ENCODE data around the gene SPTY2D1. TPM values are rescaled to one million over a fixed set of nuclear protein-coding genes. Genes with fewer than 3 reads are reported as not detected.

SPTY2D1 gene
- total RNA-seq, 1 experiment from 2014 or later = 23.7 TPM

GRCh38 chr11:18624161-18624560, 10.0 kb downstream of the SPTY2D1 start:
- POLR2A ChIA-PET (ENCODE audit: unreplicated experiment) = no interaction called here
- BruUV-seq (replicated peaks) = no TSS peak
- DNase-seq = no peak

GRCh38 chr11:18623707-18624106, 10.4 kb downstream of the SPTY2D1 start:
- H2AFZ ChIP-seq = no peak overlapping the region
- no peak for DNase-seq
- H3K9me3 ChIP-seq (ENCODE audit: insufficient read depth, low read depth) = no peaks in the 10 kb centered on the region
- H3K27ac ChIP-seq = no peak overlapping the region
- H3K9me2 ChIP-seq (ENCODE audit: insufficient read depth) = no peaks in the 10 kb centered on the region
- POLR2A ChIA-PET (ENCODE audit: unreplicated experiment) = no interaction called here
- CTCF ChIA-PET = no interaction called here
- no peak overlapping the region for H3K4me3 ChIP-seq
- no peaks in the 10 kb centered on the region for H3K36me3 ChIP-seq (ENCODE audit: low read depth)
- H3K4me2 ChIP-seq = no peak overlapping the region
- no TSS peak for BruUV-seq (replicated peaks)
- H3K27me3 ChIP-seq (ENCODE audit: insufficient read depth, low read depth) = no peaks in the 10 kb centered on the region
- intact Hi-C loops (cut with micrococcal nuclease; ENCODE audit: unreplicated experiment) = no loop called here
- no peak for TF ChIP-seq CTCF (conservative IDR thresholded peaks at IDR 0.05)
- no peak for TF ChIP-seq EZH2 (IDR thresholded peaks at IDR 0.05; ENCODE audit: low read depth)
- no peaks in the 10 kb centered on the region for H3F3A ChIP-seq (ENCODE audit: insufficient read depth, low read depth)
- H3K4me1 ChIP-seq (replicated peaks; ENCODE audit: insufficient read depth) = no peaks in the 10 kb centered on the region
- H3K79me2 ChIP-seq (ENCODE audit: low read depth) = peaks cover 98% of the 10 kb centered on the region
- peaks cover 54% of the 10 kb centered on the region for H4K20me1 ChIP-seq (ENCODE audit: insufficient read depth)

More at GRCh38 chr11:18624161-18624560, 10.0 kb downstream of the SPTY2D1 start:
- Histone ChIP-seq H3K4me1 (replicated peaks; ENCODE audit: insufficient read depth) (no peaks in the 10 kb centered on the region), H2AFZ (no peak overlapping the region), H3K27ac (no peak overlapping the region), H3F3A (ENCODE audit: insufficient read depth, low read depth) (0 out of 2 replicates have a peak, but pooled peaks cover 3% of the 10 kb centered on the region), H3K79me2 (ENCODE audit: low read depth) (peaks cover 98% of the 10 kb centered on the region), H3K36me3 (ENCODE audit: low read depth) (no peaks in the 10 kb centered on the region), H3K9me3 (ENCODE audit: insufficient read depth, low read depth) (no peaks in the 10 kb centered on the region), H4K20me1 (ENCODE audit: insufficient read depth) (peaks cover 57% of the 10 kb centered on the region), H3K27me3 (ENCODE audit: insufficient read depth, low read depth) (no peaks in the 10 kb centered on the region), H3K9me2 (ENCODE audit: insufficient read depth) (no peaks in the 10 kb centered on the region), H3K4me2 (no peak overlapping the region), H3K4me3 (no peak overlapping the region)
- intact Hi-C loops (cut with micrococcal nuclease; ENCODE audit: unreplicated experiment) = no loop called here
- CTCF ChIA-PET = no interaction called here
- TF ChIP-seq CTCF (conservative IDR thresholded peaks at IDR 0.05) = no peak

DNA sequence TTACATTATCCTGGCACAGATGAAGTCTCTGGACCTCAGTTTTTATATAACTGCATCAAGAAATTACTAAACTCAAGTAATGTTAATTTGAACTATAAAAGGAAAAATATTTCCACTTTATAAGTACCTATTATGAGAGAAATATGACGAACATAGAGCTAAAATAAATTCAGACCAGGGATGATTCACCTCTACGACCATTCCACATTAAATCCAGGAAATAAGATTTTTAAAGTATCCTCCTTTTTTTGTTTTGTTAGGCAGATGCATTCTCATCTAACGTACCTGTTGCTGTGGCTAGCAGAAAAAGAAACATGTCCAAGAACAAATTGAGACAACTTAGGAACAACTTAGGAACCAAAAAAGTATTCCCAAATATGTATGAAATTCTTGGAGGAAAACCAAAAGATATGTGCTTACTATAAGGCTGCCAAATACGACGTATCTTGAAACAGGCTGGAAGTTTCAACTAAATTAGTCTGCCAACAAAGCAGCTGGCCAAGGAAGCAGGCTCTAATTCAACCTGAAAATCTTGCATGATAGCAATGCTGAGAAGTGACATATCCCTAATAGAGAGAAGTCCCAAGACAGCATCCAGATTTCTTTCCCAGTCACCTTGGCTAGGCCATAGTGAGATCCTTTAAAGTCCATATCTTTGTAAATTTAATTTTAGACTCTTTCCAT, 15.7 kb downstream of the SPTY2D1 start:
- DNase-seq = no peak
- Histone ChIP-seq H3F3A (ENCODE audit: insufficient read depth, low read depth) (no peaks in the 10 kb centered on the region), H2AFZ (no peak overlapping the region), H3K27me3 (ENCODE audit: insufficient read depth, low read depth) (no peaks in the 10 kb centered on the region), H3K36me3 (ENCODE audit: low read depth) (peaks cover 12% of the 10 kb centered on the region; the same call in 1 of the 2 replicates), H3K4me2 (no peak overlapping the region), H3K79me2 (ENCODE audit: low read depth) (peaks cover 60% of the 10 kb centered on the region), H3K4me3 (no peak overlapping the region), H4K20me1 (ENCODE audit: insufficient read depth) (peaks cover 46% of the 10 kb centered on the region), H3K9me3 (ENCODE audit: insufficient read depth, low read depth) (no peaks in the 10 kb centered on the region), H3K9me2 (ENCODE audit: insufficient read depth) (no peaks in the 10 kb centered on the region), H3K4me1 (replicated peaks; ENCODE audit: insufficient read depth) (no peaks in the 10 kb centered on the region), H3K27ac (no peak overlapping the region)
- no TSS peak for BruUV-seq (replicated peaks)
- POLR2A ChIA-PET (ENCODE audit: unreplicated experiment) = no interaction called here
- intact Hi-C loops (cut with micrococcal nuclease; ENCODE audit: unreplicated experiment) = no loop called here
- TF ChIP-seq EZH2 (IDR thresholded peaks at IDR 0.05; ENCODE audit: low read depth) (no peak), CTCF (conservative IDR thresholded peaks at IDR 0.05) (no peak)
- CTCF ChIA-PET = no interaction called here

Measured in PC-9 (cell line).